Activated naive CD8-positive, alpha-beta T cell treated with anti-CD3 and anti-CD28 coated beads, Interleukin-2, amount 50 U/mL, for 24 hours (primary cell): ENCODE data around the gene NVL.
"Not testable (repeated sequence)": the region's sequence is repeated elsewhere in the genome, so short reads cannot be mapped to it uniquely, and the experiment has no call there.

Experiments
- ATAC-seq: fragments of 150-1000 bp; cut with Tn5 transposase; one replicate; pipeline ENCODE4 v1.10.0; 2021
- DNase-seq: peaks from one replicate; pipeline ENCODE4 v3.0.0; 2021
- H3K27ac Mint-ChIP-seq: one replicate; pipeline ENCODE4 v1.8.0; 2021; ENCODE audit warnings: mild to moderate bottlenecking, mixed read lengths
- H3K27me3 Mint-ChIP-seq: one replicate; pipeline ENCODE4 v1.8.0; 2021; ENCODE audit warnings: mixed read lengths
- H3K36me3 Mint-ChIP-seq: one replicate; pipeline ENCODE4 v1.8.0; 2021; ENCODE audit warnings: low read depth, mixed read lengths
- H3K4me1 Mint-ChIP-seq: one replicate; pipeline ENCODE4 v1.8.0; 2021; ENCODE audit warnings: mixed read lengths
- H3K4me3 Mint-ChIP-seq: one replicate; pipeline ENCODE4 v1.8.0; 2021; ENCODE audit warnings: mild to moderate bottlenecking, moderate library complexity, mixed read lengths
- H3K9me3 Mint-ChIP-seq: one replicate; pipeline ENCODE4 v1.8.0; 2021; ENCODE audit warnings: mixed read lengths

Gene NVL

GRCh38 chr1:224329842-224330753 is at the start of gene NVL:
Gene NVL, minus strand, starts transcription at chr1:224330172. Its CDS starts 45 bp downstream, at chr1:224330127.
- Mint-ChIP-seq H3K36me3 (peaks cover 3% of the 10 kb centered on the region), H3K27me3 (no peaks in the 10 kb centered on the region), H3K9me3 (no peaks in the 10 kb centered on the region), H3K4me1 (peaks cover 50% of the 10 kb centered on the region), H3K4me3 (peak within 1 kb of the TSS; percentile 99), H3K27ac (peak within 1 kb of the TSS; percentile 100)
- DNase-seq (peak; percentile 81), ATAC-seq (peak; percentile 89)

- H3K27ac Mint-ChIP-seq = peak overlapping the region; percentile 20
- H3K4me3 Mint-ChIP-seq = no peak overlapping the region
- peaks cover 91% of the 10 kb centered on the region for H3K4me1 Mint-ChIP-seq
Measured at GRCh38 chr1:224378855-224379631, 49.1 kb upstream of the NVL start.

GRCh38 chr1:224377676-224378006 is 47.7 kb upstream of the NVL start:
- Mint-ChIP-seq H3K27ac (peak overlapping the region; percentile 75), H3K4me1 (peaks cover 93% of the 10 kb centered on the region), H3K9me3 (no peaks in the 10 kb centered on the region), H3K27me3 (no peaks in the 10 kb centered on the region), H3K36me3 (peaks cover 64% of the 10 kb centered on the region), H3K4me3 (peak overlapping the region; percentile 12)
- ATAC-seq = peak; percentile 55
- peak; percentile 31 for DNase-seq

More at GRCh38 chr1:224378855-224379631, 49.1 kb upstream of the NVL start:
- DNase-seq (no peak), ATAC-seq (no peak)
- Mint-ChIP-seq H3K9me3 (no peaks in the 10 kb centered on the region), H3K36me3 (peaks cover 58% of the 10 kb centered on the region), H3K27me3 (no peaks in the 10 kb centered on the region)

GRCh38 chr1:224375059-224375458 is 45.1 kb upstream of the NVL start:
- ATAC-seq (no peak), DNase-seq (no peak)
- no peak overlapping the region for H3K27ac Mint-ChIP-seq
- H3K27me3 Mint-ChIP-seq = no peaks in the 10 kb centered on the region
- no peak overlapping the region for H3K4me3 Mint-ChIP-seq
- no peaks in the 10 kb centered on the region for H3K9me3 Mint-ChIP-seq
- H3K36me3 Mint-ChIP-seq = peaks cover 81% of the 10 kb centered on the region
- H3K4me1 Mint-ChIP-seq = peaks cover 82% of the 10 kb centered on the region

DNA sequence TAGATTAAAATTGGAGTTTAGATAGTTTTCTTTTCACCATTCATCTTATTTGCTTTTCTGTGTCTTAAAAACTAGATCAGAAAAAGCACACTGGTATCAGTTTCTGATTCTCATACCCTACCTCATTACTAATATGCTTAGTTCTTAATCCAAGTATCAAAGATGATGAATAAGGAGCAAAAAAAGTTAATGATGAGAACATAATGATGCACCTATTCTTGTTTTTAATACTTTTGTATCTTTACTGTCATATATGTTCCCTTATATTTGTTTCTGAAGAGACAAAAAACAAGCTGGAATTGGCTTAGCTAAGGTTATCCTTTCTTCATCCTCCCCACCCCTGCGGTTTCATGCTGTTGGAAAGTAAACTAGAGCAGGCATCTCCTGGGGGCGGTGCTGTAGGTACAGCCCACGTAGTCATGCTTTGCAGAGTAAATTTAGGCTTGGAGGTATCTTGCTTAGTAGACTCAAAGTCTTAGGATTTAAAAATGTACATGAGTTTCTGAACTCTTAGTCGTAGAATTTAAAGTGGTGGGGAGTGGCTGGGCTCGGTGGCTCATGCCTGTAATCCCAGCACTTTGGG is 43.1 kb upstream of the NVL start:
- peaks cover 80% of the 10 kb centered on the region for H3K4me1 Mint-ChIP-seq
- H3K36me3 Mint-ChIP-seq = peaks cover 82% of the 10 kb centered on the region
- ATAC-seq (no peak), DNase-seq (no peak)
- no peak overlapping the region for H3K27ac Mint-ChIP-seq
- H3K9me3 Mint-ChIP-seq = no peaks in the 10 kb centered on the region
- no peak overlapping the region for H3K4me3 Mint-ChIP-seq
- no peaks in the 10 kb centered on the region for H3K27me3 Mint-ChIP-seq

DNA sequence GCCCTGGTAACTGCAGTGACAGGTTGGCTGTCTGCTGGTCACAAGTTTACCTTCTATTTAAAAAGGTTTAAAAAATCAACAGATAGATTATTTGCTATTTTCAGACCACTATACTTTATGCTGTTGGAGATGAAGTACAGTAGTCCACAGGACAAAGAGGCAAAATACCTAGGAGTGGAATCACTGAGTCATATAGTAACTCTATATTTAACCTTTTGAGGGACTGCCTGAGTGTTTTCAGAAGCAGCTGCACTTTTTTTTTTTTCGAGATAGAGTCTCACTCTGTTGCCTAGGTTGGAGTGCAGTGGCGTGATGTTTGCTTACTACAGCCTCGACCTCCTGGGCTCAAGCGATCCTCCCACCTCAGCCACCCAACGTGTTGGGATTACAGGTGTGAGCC is 38.4 kb upstream of the NVL start:
- peak; percentile 92 for ATAC-seq
- H3K4me3 Mint-ChIP-seq = peak overlapping the region; percentile 11

DNA sequence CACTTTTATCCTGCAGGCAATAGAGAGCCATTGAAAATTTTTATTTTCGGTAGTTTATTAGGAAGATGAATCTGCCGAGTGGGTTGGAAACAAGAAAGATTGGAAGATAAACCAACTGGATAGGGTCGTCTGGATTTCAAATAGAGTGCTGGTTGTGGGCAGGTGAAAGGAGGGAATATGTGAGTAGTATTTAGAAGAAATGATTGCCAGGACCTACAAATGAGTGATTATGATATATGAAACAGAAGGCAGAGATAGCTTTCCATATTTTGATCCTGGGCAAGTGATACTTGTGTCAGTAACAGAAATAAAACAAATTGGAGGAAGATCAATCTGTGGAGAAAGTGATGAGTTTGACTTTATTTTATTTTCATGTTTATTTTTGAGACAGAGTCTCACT is 29.2 kb upstream of the NVL start:
- no peaks in the 10 kb centered on the region for H3K27me3 Mint-ChIP-seq
- H3K4me3 Mint-ChIP-seq = peak overlapping the region; percentile 85
- H3K9me3 Mint-ChIP-seq = no peaks in the 10 kb centered on the region
- no peak overlapping the region for H3K27ac Mint-ChIP-seq
- peaks cover 60% of the 10 kb centered on the region for H3K4me1 Mint-ChIP-seq
- ATAC-seq (no peak), DNase-seq (no peak)
- peaks cover 30% of the 10 kb centered on the region for H3K36me3 Mint-ChIP-seq

More for the DNA sequence above, 38.4 kb upstream of the NVL start:
- peak overlapping the region; percentile 73 for H3K27ac Mint-ChIP-seq
- H3K9me3 Mint-ChIP-seq = no peaks in the 10 kb centered on the region
- H3K36me3 Mint-ChIP-seq = peaks cover 74% of the 10 kb centered on the region
- H3K27me3 Mint-ChIP-seq = no peaks in the 10 kb centered on the region
- DNase-seq = no peak
- peaks cover 64% of the 10 kb centered on the region for H3K4me1 Mint-ChIP-seq

- DNase-seq (no peak), ATAC-seq (no peak)
- Mint-ChIP-seq H3K36me3 (peaks cover 23% of the 10 kb centered on the region), H3K4me3 (peak overlapping the region; percentile 85), H3K4me1 (peaks cover 63% of the 10 kb centered on the region), H3K27me3 (no peaks in the 10 kb centered on the region), H3K27ac (peak overlapping the region; percentile 67), H3K9me3 (no peaks in the 10 kb centered on the region)
Measured at GRCh38 chr1:224358237-224358636, 28.3 kb upstream of the NVL start.

- Mint-ChIP-seq H3K36me3 (peaks cover 17% of the 10 kb centered on the region), H3K27ac (peak overlapping the region; percentile 67), H3K4me1 (peaks cover 60% of the 10 kb centered on the region), H3K4me3 (peak overlapping the region; percentile 85), H3K9me3 (no peaks in the 10 kb centered on the region), H3K27me3 (no peaks in the 10 kb centered on the region)
- ATAC-seq (no peak), DNase-seq (no peak)
Measured at GRCh38 chr1:224357626-224358124, 27.7 kb upstream of the NVL start.

DNA sequence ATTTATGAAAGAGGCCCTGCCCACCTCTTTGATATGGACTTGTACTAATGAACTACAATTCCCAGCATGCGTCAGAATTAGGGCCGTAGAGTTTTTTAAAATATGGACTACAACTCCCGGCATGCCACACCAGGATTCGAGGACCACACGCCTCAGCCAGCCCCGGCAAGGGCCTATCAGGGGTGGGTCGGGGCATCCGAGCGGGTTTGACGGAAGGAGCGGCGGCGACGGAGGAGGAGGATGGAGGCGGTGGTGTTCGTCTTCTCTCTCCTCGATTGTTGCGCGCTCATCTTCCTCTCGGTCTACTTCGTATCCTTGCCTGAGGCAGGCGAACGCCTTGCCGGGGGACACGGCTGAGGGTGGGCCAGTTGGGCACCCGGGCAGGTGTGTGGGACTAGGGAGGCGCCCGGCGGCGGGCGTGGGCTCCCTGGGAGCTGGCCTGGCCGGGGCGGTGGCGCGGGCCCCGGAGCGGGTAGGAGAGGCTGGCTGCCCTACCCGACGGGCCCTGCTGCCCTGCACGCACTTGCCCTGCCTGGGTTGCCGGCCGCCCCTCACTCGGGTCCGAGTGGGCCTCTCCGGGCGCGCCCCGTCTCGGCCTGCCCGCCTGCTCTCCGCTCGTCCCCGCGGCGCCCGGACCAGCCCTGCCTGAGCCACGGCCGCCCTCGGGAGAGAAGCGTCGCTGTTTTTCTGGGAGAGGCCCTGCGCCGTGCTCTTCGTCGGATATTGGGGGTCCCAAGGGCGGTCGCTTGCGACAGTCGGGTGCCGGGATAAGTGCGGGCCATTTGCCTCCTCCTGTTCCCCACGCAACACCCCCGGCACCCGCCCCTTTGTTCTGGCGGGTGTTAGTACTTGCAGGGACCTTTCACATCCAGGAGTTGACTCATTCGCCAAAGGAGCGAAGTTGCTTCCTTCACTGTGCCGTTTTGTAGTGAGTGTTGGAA is 27.0 kb upstream of the NVL start, which contains the start of gene CNIH4:
TSS of gene CNIH4 (plus strand) at position 195 of the 941 bp plus-strand sequence. CDS start at position 241, 46 bp downstream.
- DNase-seq = peak; percentile 90

DNA sequence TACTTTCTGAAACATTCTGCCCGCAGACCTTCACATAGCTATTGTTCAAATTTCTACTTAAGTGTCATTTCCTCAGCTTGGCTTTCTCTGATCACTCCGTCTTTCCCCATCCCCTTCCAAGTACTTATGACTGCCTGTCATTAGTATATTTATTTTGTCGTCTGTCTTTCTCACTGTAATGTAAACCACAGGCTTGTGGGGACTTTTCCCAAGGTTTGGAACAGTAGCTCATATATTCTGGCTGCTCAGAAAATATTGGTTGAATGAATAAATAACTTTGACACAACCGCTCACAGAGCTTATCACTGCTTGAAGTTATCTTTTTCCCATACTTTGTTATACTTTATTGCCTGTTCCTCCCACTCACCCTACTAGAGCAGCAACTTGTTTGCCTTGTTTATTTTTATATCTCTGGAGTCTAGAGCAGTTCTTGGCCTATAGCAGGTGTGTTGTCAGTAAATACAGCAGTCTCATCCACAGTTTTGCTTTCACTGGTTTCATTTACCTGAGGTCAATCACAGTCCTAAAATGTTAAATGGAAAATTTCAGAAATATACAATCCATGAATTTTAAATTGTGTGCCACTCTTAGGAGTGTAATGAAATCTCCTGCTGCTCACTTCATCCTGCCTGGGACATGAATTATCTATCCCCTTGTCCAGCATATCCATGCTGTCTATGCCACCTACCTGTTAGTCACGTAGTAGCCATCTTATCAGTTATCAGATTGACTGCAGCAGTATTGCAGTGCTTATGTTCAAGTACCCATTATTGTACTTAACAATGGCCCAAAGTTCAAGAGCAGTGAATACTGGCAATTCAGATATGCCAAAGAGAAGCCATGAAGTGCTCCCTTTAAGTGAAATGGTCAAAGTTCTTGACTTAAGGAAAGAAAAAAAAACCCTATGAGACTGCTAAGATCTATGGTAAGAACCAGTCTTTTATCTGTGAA is 24.3 kb upstream of the NVL start:
- Mint-ChIP-seq H3K36me3 (peaks cover 4% of the 10 kb centered on the region), H3K27me3 (no peaks in the 10 kb centered on the region), H3K27ac (no peak overlapping the region), H3K4me1 (peaks cover 33% of the 10 kb centered on the region), H3K4me3 (no peak overlapping the region), H3K9me3 (no peaks in the 10 kb centered on the region)
- DNase-seq (no peak), ATAC-seq (no peak)

More for the DNA sequence above, 27.0 kb upstream of the NVL start, which contains the start of gene CNIH4:
- H3K4me3 Mint-ChIP-seq = peak within 1 kb of the TSS; percentile 85
- peaks cover 13% of the 10 kb centered on the region for H3K36me3 Mint-ChIP-seq
- H3K4me1 Mint-ChIP-seq = peaks cover 55% of the 10 kb centered on the region
- no peaks in the 10 kb centered on the region for H3K9me3 Mint-ChIP-seq
- peak within 1 kb of the TSS; percentile 82 for H3K27ac Mint-ChIP-seq
- peak; percentile 98 for ATAC-seq
- H3K27me3 Mint-ChIP-seq = no peaks in the 10 kb centered on the region

DNA sequence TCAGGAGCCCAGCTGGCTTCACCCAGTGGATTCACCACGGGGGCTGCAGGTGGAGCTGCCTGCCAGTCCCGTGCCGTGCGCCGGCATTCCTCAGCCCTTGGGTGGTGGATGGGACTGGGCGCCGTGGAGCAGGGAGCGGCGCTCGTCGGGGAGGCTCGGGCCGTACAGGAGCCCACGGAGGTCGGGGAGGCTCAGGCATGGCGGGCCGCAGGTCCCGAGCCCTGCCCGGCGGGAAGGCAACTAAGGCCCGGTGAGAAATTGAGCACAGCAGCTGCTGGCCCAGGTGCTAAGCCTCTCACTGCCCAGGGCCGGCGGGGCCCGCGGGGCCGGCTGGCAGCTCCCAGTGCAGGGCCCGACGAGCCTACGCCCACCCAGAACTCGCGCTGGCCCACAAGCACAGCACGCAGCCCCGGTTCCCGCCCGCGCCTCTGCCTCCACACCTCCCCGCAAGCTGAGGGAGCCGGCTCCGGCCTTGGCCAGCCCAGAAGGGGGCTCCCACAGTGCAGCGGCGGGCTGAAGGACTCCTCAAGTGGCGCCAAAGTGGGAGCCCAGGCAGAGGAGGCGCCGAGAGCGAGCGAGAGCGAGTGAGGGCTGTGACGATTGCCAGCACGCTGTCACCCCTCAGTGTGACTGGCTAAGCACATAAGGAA is 22.6 kb upstream of the NVL start:
- not testable (repeated sequence) for H3K9me3 Mint-ChIP-seq, H3K27ac Mint-ChIP-seq, H3K27me3 Mint-ChIP-seq, H3K36me3 Mint-ChIP-seq, ATAC-seq, H3K4me3 Mint-ChIP-seq, DNase-seq
- H3K4me1 Mint-ChIP-seq = peaks cover 26% of the 10 kb centered on the region
